IPS-18a (cell line): ENCODE data around the gene PLOD2.

ENCODE experiments used
- H3K27ac ChIP-seq: one replicate; pipeline ENCODE4 v1.5.1; 2013; ENCODE audit warnings: low read length
- H3K27me3 ChIP-seq: one replicate; pipeline ENCODE4 v1.6.1; 2013; ENCODE audit warnings: mild to moderate bottlenecking, low read length; ENCODE audit not compliant: control insufficient read depth, insufficient read depth
- H3K36me3 ChIP-seq: one replicate; pipeline ENCODE4 v1.6.1; 2013; ENCODE audit warnings: low read depth, low read length; ENCODE audit not compliant: control insufficient read depth
- H3K4me1 ChIP-seq: one replicate; pipeline ENCODE4 v1.6.1; 2013; ENCODE audit warnings: low read depth, low read length; ENCODE audit not compliant: control insufficient read depth
- H3K4me3 ChIP-seq: one replicate; pipeline ENCODE4 v1.5.1; 2013; ENCODE audit warnings: low read length
- H3K9ac ChIP-seq: one replicate; pipeline ENCODE4 v1.6.1; 2013; ENCODE audit warnings: mild to moderate bottlenecking, low read length, moderate library complexity
- H3K9me3 ChIP-seq: one replicate; pipeline ENCODE4 v1.6.1; 2013; ENCODE audit warnings: low read depth, low read length; ENCODE audit not compliant: control insufficient read depth

PLOD2 gene

DNA sequence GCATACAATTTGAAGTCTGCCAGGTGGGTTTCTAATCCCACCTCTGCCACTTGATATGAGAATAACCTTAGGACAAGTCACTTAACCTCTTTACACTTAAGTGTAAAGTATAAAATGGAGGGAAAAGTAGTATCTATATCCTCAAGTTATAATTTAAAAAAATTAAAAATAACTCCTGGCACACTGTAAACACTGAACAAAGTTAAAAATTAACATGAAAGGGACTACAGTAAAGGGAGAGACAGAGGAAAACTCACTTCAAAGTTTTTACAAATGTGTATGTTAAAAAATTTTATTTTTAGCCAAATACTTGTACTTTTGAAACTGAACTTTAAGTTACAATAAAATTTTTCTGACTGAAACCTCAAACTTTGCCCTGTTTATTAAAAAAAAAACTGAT, 49.6 kb downstream of the PLOD2 start:
- Histone ChIP-seq H3K4me3 (no peak overlapping the region), H3K27me3 (no peaks in the 10 kb centered on the region), H3K4me1 (no peaks in the 10 kb centered on the region), H3K9me3 (no peaks in the 10 kb centered on the region), H3K9ac (no peak overlapping the region), H3K36me3 (no peaks in the 10 kb centered on the region), H3K27ac (no peak overlapping the region)

DNA sequence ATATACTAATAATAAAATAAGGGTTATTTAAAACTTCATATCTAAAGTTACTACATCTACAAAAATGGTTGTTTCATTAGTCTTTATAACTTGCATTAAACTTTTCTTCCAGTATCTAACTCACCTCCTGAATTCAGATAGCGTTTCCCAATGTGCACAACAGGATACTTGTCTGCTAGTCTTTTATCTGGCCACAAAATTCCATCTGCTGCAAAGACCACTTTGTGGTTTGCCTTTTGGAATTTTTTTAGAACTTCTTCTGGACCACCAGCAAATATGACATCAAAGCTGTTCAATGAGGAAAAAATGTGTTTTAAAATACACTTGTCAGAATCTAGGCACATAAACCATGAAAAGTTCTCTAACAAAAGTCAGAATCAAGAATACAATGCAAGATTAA, 50.8 kb downstream of the PLOD2 start:
- no peak overlapping the region for H3K9ac ChIP-seq
- H3K9me3 ChIP-seq = no peaks in the 10 kb centered on the region
- H3K27ac ChIP-seq = no peak overlapping the region
- H3K4me3 ChIP-seq = no peak overlapping the region
- no peaks in the 10 kb centered on the region for H3K36me3 ChIP-seq
- H3K27me3 ChIP-seq = no peaks in the 10 kb centered on the region
- H3K4me1 ChIP-seq = no peaks in the 10 kb centered on the region

DNA sequence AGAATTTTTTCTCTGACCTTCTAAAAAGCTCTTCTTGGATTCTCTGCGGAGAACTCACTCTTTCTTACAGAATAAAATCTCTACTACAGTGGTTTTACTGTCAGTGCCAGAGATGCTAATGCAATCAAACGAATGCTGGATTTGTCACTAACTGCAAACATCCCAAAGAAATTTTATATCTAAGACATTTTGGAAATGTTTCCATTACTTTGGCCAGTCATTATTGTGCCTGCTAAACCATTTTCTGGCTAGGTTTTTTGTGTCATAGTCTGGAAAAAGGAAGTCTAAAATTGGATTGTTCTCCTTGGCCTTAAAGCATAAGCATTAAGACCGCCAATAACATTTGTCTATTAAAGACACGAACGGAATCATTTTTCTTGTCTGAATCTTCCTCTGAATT, 54.0 kb downstream of the PLOD2 start:
- peaks cover 4% of the 10 kb centered on the region for H3K4me1 ChIP-seq
- no peak overlapping the region for H3K27ac ChIP-seq
- no peaks in the 10 kb centered on the region for H3K9me3 ChIP-seq
- H3K9ac ChIP-seq = no peak overlapping the region
- H3K4me3 ChIP-seq = no peak overlapping the region
- no peaks in the 10 kb centered on the region for H3K36me3 ChIP-seq
- no peaks in the 10 kb centered on the region for H3K27me3 ChIP-seq

DNA sequence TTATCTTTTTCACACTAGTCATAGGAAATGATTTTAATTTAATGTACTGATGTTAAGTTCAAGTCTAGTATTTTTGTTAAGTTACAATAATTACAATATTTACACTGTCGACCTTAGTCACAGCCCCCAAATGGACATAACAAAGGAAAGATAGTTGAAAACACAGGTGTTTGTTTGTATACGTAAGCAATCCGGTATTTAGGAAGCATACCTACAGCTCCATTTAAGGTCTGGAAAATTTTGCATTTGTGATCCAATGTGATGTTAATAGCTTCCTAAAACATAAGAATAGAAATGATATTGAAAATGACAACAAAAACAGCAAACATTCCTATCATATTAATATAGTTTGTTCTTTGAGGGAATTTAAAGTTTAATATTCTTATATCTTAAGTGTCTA, 56.9 kb downstream of the PLOD2 start:
- H3K27ac ChIP-seq = no peak overlapping the region
- no peaks in the 10 kb centered on the region for H3K27me3 ChIP-seq
- no peak overlapping the region for H3K9ac ChIP-seq
- no peaks in the 10 kb centered on the region for H3K9me3 ChIP-seq
- H3K36me3 ChIP-seq = no peaks in the 10 kb centered on the region
- peaks cover 4% of the 10 kb centered on the region for H3K4me1 ChIP-seq
- H3K4me3 ChIP-seq = no peak overlapping the region

DNA sequence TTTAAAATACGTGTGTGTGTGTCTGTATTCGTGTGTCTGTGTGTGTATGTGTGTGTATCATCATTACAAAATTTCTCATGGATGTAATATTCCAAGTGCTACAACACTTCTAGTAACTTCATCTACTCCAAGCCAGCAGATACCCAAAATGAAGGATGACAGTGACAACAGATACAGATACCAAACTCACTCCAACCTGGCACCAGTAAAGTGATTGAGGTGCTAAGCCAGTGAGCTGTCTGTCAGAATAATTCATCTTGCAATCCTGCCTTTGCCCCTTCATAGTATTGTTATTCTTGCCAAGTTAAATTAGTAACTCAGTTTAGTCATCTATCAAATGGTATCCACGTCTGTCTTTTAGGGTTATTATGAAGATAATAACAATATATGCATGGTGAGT, 58.1 kb downstream of the PLOD2 start:
- H3K27me3 ChIP-seq = no peaks in the 10 kb centered on the region

DNA sequence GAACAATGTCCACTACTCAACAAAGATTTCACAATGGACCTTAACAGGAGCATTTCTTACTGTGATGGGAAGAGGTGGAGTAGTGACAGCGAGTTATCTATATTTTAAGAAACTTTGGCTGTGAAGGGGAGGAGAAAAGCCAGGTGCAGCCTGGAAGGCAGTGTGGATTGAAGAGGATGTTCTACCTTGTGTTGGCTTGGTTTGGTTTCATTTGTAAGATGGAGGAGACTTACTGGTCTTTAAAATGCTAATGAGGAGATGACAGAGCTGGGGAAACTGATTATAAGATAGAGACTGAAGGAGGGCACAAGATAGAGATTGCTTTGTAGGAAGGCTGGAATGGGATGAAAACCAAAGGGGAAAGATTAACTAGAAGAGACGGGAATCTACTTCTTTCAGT, 59.4 kb downstream of the PLOD2 start:
- H3K4me3 ChIP-seq = no peak overlapping the region
- peaks cover 2% of the 10 kb centered on the region for H3K9me3 ChIP-seq
- no peaks in the 10 kb centered on the region for H3K36me3 ChIP-seq
- H3K9ac ChIP-seq = no peak overlapping the region
- peaks cover 4% of the 10 kb centered on the region for H3K4me1 ChIP-seq
- no peaks in the 10 kb centered on the region for H3K27me3 ChIP-seq
- H3K27ac ChIP-seq = no peak overlapping the region

More for the DNA sequence above, 58.1 kb downstream of the PLOD2 start:
- peaks cover 1% of the 10 kb centered on the region for H3K9me3 ChIP-seq
- no peaks in the 10 kb centered on the region for H3K36me3 ChIP-seq
- peaks cover 4% of the 10 kb centered on the region for H3K4me1 ChIP-seq
- no peak overlapping the region for H3K27ac ChIP-seq
- H3K4me3 ChIP-seq = no peak overlapping the region
- H3K9ac ChIP-seq = no peak overlapping the region

DNA sequence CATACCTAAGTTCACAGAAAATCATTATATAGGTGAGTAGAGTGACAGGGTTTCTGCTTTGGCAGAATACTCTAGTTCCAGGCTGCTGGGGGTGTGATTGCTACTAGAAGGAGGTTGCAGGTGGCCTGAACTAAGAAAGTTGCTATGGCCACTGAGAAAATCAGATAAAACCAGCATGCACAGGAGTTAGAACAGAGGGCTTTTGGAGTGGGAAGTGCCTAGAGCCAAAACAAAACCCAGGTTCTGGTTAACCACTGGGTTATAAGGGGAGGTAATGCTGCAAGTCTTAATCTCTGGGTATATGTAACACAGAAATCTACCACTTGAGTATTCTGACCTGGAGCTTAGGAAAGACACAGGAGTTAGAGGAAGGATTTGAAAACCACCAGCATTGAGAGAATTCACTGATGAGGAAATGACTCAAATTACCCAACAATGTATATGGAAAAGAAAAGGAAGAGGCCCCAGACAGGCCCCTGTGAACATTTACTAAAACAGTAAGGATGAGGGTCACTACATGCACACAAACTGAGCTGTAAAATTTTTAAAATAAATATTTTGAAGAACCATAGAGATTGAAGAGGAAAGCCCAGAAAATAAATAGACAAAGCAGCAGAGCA, 60.0 kb downstream of the PLOD2 start:
- Histone ChIP-seq H3K9me3 (peaks cover 2% of the 10 kb centered on the region), H3K36me3 (no peaks in the 10 kb centered on the region), H3K27me3 (no peaks in the 10 kb centered on the region), H3K4me1 (peaks cover 4% of the 10 kb centered on the region), H3K4me3 (no peak overlapping the region), H3K9ac (no peak overlapping the region), H3K27ac (no peak overlapping the region)

DNA sequence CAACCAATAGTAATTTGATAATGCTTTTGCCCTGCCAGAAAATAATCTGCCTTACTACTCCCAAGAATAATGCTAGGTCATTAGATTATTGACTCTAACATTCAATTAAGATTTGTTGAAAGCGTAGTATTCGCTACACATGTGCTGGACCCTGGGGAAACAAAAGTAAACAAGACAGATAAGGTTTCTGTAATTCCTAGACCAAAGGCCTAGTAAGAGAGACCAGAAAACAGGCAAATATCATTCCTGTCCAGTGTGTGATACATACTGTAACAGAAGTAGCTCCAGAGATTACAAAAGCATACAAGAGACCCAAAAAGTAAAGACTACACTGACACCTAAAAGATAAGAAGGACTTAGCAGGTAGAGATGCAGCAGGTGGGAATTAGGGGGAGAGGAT, 60.8 kb downstream of the PLOD2 start:
- no peaks in the 10 kb centered on the region for H3K36me3 ChIP-seq

DNA sequence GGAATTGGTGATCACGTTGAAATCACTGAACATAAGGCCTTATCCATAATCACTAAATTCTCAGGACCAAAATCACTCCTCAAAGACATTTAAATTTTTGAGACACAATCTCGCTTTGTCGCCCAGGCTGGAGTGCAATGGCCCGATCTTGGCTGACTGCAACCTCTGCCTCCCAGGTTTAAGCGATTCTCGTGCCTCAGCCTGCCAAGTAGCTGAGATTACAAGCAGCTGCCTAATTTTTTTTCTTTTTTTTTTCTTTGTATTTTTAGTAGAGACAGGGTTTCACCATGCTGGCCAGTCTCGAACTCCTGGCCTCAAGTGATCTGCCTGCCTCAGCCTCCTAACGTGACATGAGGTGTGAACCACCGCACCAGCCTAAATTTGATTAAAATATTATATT, 61.7 kb downstream of the PLOD2 start:
- H3K36me3 ChIP-seq = no peaks in the 10 kb centered on the region
- peaks cover 4% of the 10 kb centered on the region for H3K4me1 ChIP-seq
- peaks cover 2% of the 10 kb centered on the region for H3K9me3 ChIP-seq
- no peaks in the 10 kb centered on the region for H3K27me3 ChIP-seq
- H3K27ac ChIP-seq = no peak overlapping the region
- no peak overlapping the region for H3K9ac ChIP-seq
- no peak overlapping the region for H3K4me3 ChIP-seq

More for the DNA sequence above, 60.8 kb downstream of the PLOD2 start:
- H3K4me3 ChIP-seq = no peak overlapping the region
- H3K9me3 ChIP-seq = peaks cover 2% of the 10 kb centered on the region
- H3K4me1 ChIP-seq = peaks cover 4% of the 10 kb centered on the region
- H3K27me3 ChIP-seq = no peaks in the 10 kb centered on the region
- H3K9ac ChIP-seq = no peak overlapping the region
- H3K27ac ChIP-seq = no peak overlapping the region

DNA sequence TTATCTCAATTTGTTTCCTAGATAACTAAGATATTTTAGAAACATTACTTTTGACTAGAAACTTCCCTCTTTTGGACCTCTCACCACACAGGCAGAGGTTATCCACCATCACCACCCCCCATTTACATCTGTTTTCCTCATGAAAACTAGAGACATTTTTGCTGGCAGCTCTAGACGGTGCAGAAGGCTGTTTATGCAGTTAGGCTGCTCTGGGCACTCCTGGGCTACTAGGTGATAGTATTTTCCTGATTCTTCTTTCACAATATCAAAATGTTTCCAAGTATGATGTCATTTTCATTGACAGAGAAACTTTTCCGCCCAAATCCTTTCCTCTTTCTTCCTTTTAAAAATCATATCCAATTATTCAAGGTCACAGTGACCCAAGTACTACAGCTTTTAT, 67.1 kb downstream of the PLOD2 start:
- Histone ChIP-seq H3K9me3 (peaks cover 2% of the 10 kb centered on the region), H3K36me3 (no peaks in the 10 kb centered on the region), H3K27me3 (no peaks in the 10 kb centered on the region), H3K27ac (no peak overlapping the region), H3K4me1 (no peaks in the 10 kb centered on the region), H3K9ac (no peak overlapping the region), H3K4me3 (no peak overlapping the region)

DNA sequence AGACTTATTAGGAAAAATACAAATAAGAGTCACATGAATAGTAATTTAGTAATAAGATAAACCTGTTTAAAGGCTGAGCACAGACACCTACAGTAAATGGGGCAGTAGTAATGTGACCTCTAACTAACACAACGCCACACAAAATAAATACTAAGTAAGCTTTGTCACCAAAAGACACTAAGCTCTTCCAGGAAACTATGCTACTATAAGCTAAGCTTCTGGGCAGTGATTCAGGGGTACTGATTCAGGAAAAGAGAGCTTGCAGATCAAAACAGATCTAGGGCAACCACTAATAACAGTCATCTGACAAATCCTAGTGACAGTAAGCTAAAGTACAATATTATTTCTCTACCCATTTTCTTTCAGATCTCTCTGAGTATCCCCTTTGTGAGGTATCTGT, 68.8 kb downstream of the PLOD2 start:
- Histone ChIP-seq H3K9ac (no peak overlapping the region), H3K9me3 (no peaks in the 10 kb centered on the region), H3K4me3 (no peak overlapping the region), H3K4me1 (no peaks in the 10 kb centered on the region), H3K27me3 (no peaks in the 10 kb centered on the region), H3K36me3 (no peaks in the 10 kb centered on the region), H3K27ac (no peak overlapping the region)

DNA sequence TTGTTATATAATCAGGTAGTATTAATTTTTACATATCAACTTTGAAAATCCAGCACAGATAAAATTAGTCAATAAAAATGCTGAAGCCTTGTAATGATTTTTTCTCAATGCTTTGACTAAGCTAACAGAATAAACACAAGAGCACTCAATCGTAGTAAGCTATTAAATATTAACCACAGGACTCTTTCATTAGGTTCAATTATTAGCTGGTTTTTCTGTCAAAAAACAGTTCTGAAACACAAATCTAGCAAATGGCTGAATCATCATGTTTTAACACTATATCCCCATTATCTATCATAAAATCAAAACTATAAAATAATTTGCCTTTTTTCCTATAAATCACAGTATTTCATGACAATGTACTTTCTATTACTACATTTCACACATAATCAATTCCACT, 69.6 kb downstream of the PLOD2 start:
- H3K4me3 ChIP-seq = no peak overlapping the region
- H3K9me3 ChIP-seq = no peaks in the 10 kb centered on the region
- H3K27me3 ChIP-seq = no peaks in the 10 kb centered on the region
- no peak overlapping the region for H3K9ac ChIP-seq
- H3K4me1 ChIP-seq = no peaks in the 10 kb centered on the region
- H3K27ac ChIP-seq = no peak overlapping the region
- H3K36me3 ChIP-seq = no peaks in the 10 kb centered on the region
